ENCODE measurements around the gene GRIK4. TPM values are rescaled to one million over a fixed set of nuclear protein-coding genes. Genes with fewer than 3 reads are reported as not detected.

The GRIK4 gene
- total and polyA plus RNA-seq, 2 of the 4 experiments (the other 2 are of a cell fraction) = 0.18 to 0.38 TPM

DNA sequence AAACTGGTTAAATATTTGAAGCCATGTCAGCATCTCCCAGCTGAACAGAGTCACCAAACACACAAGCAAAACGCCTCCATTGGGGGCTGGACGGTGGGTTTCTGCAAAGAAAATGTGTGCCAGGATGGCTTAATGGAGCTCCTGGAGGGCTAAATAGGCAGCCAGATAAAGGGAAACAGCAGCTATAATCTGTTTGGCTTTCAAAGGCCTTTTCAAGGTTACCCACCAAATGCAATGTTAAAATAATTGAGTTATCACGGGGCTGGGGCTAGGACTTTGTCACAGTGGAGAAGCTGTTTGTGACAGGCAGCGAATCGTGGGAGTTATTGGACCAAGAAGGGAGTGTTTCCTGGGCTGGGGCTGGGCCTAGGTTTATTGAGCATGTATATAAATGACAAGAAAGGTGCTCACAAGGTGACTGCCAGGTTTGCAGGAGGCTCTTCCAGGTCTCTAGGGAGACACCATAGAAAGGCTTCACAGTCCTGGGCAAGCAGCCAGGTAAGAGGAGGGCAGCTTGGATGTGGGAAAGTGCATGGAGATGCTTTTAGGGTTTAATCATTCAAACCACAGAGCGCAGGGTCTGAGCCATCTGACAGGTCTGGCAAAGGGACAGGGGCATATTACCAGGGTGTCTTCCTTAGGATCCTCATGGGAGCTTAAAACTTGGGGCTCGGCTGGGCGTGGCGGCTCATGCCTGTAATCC lies 28.3 kb downstream of the GRIK4 start:
- ChIA-PET POLR2A (ENCODE audit: unreplicated experiment) (no interaction called here), CTCF (interaction anchor here (0.8 kb wide), 1 partner anchor 22 kb away, joined by 3 read pairs; no protein-coding TSS in a partner anchor)
- ATAC-seq (ENCODE audit: low read depth) (no peak), DNase-seq (peak; percentile 67)
- Histone ChIP-seq H4K8ac (ENCODE audit: low read depth in 2 of 2, low read length in 2 of 2) (no peak overlapping the region), H2BK20ac (ENCODE audit: low read depth, low read length) (no peak overlapping the region), H3K9ac (ENCODE audit: low read depth, low read length) (no peak overlapping the region), H3K27ac (ENCODE audit: insufficient read depth, low read length) (no peak overlapping the region), H2AK9ac (replicated peaks; ENCODE audit: low read depth, low read length, poor library complexity) (no peak overlapping the region), H3K23ac (ENCODE audit: low read depth, low read length) (no peak overlapping the region), H3K27me3 (ENCODE audit: control insufficient read depth, insufficient read depth, low read length) (no peaks in the 10 kb centered on the region), H3K36me3 (ENCODE audit: control insufficient read depth, insufficient read depth, low read length) (no peaks in the 10 kb centered on the region), H2BK120ac (ENCODE audit: low read depth, low read length) (no peak overlapping the region), H3K4me3 (ENCODE audit: insufficient read depth, low read depth, low read length) (no peak overlapping the region), H2BK15ac (ENCODE audit: low read depth, low read length) (no peak overlapping the region), H3K79me1 (ENCODE audit: low read depth in 1 of 2, low read length in 2 of 2) (no peaks in the 10 kb centered on the region), H3K18ac (ENCODE audit: low read depth, low read length) (no peak overlapping the region), H3K4me2 (ENCODE audit: low read depth, low read length) (no peak overlapping the region), H3K56ac (ENCODE audit: extremely low read depth, insufficient read depth, low read length) (no peak overlapping the region), H4K91ac (ENCODE audit: insufficient read depth, low read depth, low read length) (no peak overlapping the region), H2AK5ac (ENCODE audit: low read depth, low read length) (no peak overlapping the region), H3K9me1 (ENCODE audit: insufficient read depth, low read length) (no peaks in the 10 kb centered on the region), H3K14ac (replicated peaks; ENCODE audit: low read depth, low read length) (0 out of 2 replicates have a peak overlapping the region, but pooled peaks have one; percentile 28), H3K4me1 (ENCODE audit: control insufficient read depth, insufficient read depth, low read length) (peaks cover 3% of the 10 kb centered on the region; the same call in 1 of the 2 replicates), H2BK5ac (ENCODE audit: low read depth, low read length, poor library complexity, severe bottlenecking) (no peak overlapping the region), H4K20me1 (ENCODE audit: insufficient read depth, low read length) (no peaks in the 10 kb centered on the region), H3K4ac (ENCODE audit: low read depth, low read length) (no peak overlapping the region), H3K9me3 (ENCODE audit: control insufficient read depth, insufficient read depth, low read length) (no peaks in the 10 kb centered on the region), H4K5ac (ENCODE audit: low read depth, low read length) (no peak overlapping the region), H2AFZ (replicated peaks; ENCODE audit: low read length, poor library complexity) (peak overlapping the region; percentile 24)
- dilution Hi-C loops (cut with HindIII; ENCODE audit: low sequenced_read_pairs, unreplicated experiment) = no loop called here
- intact Hi-C loops (cut with micrococcal nuclease) = loop anchor here (10.0 kb wide), 1 partner anchor 175 kb away; no protein-coding TSS in a partner anchor
- 85% methylated on average over 4 of the region's 9 CpGs; no CpG with 5 or more reads in 1 of the 2 experiments for WGBS, 2 experiments (ENCODE audit: extremely low coverage in 2 of 2, insufficient read length in 1 of 2)
- in situ Hi-C loops (cut with MboI; ENCODE audit: low sequenced_read_pairs) = no loop called here
- no TSS peak for BruUV-seq (replicated peaks)
- TF ChIP-seq CEBPB (IDR thresholded peaks at IDR 0.05; ENCODE audit: low read depth, low read length) (no peak), FOS (IDR thresholded peaks at IDR 0.05; ENCODE audit: low read depth, low read length) (no peak), MAFK (IDR thresholded peaks at IDR 0.05; ENCODE audit: low read depth, low read length) (no peak), SMC3 (IDR thresholded peaks at IDR 0.05; ENCODE audit: low read depth, low read length) (no peak), RFX5 (IDR thresholded peaks at IDR 0.05; ENCODE audit: low read depth, low read length) (no peak), MXI1 (IDR thresholded peaks at IDR 0.05; ENCODE audit: borderline replicate concordance, low read depth, low read length) (no peak), RAD21 (IDR thresholded peaks at IDR 0.05; ENCODE audit: low read length) (no peak), CHD1 (IDR thresholded peaks at IDR 0.05; ENCODE audit: low read depth, low read length) (no peak), POLR2A (IDR thresholded peaks at IDR 0.05; ENCODE audit: low read depth, low read length) (no peak), ELK1 (IDR thresholded peaks at IDR 0.05; ENCODE audit: borderline replicate concordance, low read depth, low read length) (no peak), NFE2L2 (IDR thresholded peaks at IDR 0.05; ENCODE audit: low read depth, low read length) (no peak), BHLHE40 (IDR thresholded peaks at IDR 0.05; ENCODE audit: low read depth, low read length) (no peak), MAZ (IDR thresholded peaks at IDR 0.05; ENCODE audit: borderline replicate concordance, low read depth, low read length) (no peak)
- TF ChIP-seq, protein P1, sequence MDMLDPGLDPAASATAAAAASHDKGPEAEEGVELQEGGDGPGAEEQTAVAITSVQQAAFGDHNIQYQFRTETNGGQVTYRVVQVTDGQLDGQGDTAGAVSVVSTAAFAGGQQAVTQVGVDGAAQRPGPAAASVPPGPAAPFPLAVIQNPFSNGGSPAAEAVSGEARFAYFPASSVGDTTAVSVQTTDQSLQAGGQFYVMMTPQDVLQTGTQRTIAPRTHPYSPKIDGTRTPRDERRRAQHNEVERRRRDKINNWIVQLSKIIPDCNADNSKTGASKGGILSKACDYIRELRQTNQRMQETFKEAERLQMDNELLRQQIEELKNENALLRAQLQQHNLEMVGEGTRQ (IDR thresholded peaks at IDR 0.05; ENCODE audit: low read depth, low read length) = no peak
- TF ChIP-seq, protein P2, sequence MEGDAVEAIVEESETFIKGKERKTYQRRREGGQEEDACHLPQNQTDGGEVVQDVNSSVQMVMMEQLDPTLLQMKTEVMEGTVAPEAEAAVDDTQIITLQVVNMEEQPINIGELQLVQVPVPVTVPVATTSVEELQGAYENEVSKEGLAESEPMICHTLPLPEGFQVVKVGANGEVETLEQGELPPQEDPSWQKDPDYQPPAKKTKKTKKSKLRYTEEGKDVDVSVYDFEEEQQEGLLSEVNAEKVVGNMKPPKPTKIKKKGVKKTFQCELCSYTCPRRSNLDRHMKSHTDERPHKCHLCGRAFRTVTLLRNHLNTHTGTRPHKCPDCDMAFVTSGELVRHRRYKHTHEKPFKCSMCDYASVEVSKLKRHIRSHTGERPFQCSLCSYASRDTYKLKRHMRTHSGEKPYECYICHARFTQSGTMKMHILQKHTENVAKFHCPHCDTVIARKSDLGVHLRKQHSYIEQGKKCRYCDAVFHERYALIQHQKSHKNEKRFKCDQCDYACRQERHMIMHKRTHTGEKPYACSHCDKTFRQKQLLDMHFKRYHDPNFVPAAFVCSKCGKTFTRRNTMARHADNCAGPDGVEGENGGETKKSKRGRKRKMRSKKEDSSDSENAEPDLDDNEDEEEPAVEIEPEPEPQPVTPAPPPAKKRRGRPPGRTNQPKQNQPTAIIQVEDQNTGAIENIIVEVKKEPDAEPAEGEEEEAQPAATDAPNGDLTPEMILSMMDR (conservative IDR thresholded peaks at IDR 0.05; ENCODE audit: low read depth, low read length) = no peak
